ENCODE results near the gene JPH3.
A peak's percentile ranks its signal among the peaks of the same experiment; 100 is the strongest.

JPH3 gene

DNA sequence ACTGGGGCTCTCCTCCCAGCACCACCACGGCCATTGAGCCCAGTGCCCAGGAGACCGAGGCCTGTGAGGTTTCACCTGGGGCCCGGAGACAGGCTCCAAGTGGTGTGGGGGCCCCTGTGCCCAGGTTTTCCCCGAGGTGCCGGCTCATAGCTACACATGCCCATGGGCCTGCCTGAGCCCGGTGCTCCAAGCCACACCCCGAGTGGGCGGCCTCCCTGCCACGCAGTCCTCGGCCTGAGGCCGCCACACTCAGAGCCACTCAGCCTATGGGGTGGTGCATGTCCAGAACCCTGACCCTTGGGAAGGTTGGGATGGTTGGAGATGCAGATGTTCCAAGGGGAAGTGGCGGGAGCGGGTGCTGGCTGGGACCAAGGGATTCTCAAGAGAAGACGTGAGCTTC is 24.1 kb downstream of the JPH3 start:
- TF ChIP-seq, protein P1, sequence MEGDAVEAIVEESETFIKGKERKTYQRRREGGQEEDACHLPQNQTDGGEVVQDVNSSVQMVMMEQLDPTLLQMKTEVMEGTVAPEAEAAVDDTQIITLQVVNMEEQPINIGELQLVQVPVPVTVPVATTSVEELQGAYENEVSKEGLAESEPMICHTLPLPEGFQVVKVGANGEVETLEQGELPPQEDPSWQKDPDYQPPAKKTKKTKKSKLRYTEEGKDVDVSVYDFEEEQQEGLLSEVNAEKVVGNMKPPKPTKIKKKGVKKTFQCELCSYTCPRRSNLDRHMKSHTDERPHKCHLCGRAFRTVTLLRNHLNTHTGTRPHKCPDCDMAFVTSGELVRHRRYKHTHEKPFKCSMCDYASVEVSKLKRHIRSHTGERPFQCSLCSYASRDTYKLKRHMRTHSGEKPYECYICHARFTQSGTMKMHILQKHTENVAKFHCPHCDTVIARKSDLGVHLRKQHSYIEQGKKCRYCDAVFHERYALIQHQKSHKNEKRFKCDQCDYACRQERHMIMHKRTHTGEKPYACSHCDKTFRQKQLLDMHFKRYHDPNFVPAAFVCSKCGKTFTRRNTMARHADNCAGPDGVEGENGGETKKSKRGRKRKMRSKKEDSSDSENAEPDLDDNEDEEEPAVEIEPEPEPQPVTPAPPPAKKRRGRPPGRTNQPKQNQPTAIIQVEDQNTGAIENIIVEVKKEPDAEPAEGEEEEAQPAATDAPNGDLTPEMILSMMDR (IDR thresholded peaks at IDR 0.05; ENCODE audit: low read length, missing control alignments), result no peak
- no peak overlapping the region for H3K4me3 ChIP-seq (replicated peaks; ENCODE audit: low read depth, low read length)
- no peak for DNase-seq (ENCODE audit: low read depth)

DNA sequence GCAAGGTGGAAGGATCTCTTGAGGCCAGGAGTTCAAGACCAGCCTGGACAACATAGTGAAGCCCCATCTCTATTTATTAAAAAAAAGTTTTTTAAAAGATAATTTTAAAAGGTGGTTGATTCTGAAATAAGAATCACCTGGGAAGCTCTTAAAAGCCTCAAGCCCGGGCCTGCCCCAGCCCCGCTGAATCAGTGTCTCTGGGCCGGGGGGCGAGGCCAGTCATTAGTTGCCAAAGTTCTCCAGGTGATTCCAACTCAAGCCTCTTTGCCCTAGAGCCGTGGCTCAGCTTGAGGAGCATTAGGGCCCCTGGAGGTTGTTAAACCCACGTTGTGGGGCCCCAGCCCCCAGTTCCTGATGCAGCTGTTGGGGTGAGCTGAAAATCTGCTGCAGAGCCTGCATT is 24.6 kb downstream of the JPH3 start:
- TF ChIP-seq, protein P1 (IDR thresholded peaks at IDR 0.05; ENCODE audit: low read length, missing control alignments), result no peak
- no peak for DNase-seq (ENCODE audit: low read depth)
- H3K4me3 ChIP-seq (replicated peaks; ENCODE audit: low read depth, low read length), result no peak overlapping the region

DNA sequence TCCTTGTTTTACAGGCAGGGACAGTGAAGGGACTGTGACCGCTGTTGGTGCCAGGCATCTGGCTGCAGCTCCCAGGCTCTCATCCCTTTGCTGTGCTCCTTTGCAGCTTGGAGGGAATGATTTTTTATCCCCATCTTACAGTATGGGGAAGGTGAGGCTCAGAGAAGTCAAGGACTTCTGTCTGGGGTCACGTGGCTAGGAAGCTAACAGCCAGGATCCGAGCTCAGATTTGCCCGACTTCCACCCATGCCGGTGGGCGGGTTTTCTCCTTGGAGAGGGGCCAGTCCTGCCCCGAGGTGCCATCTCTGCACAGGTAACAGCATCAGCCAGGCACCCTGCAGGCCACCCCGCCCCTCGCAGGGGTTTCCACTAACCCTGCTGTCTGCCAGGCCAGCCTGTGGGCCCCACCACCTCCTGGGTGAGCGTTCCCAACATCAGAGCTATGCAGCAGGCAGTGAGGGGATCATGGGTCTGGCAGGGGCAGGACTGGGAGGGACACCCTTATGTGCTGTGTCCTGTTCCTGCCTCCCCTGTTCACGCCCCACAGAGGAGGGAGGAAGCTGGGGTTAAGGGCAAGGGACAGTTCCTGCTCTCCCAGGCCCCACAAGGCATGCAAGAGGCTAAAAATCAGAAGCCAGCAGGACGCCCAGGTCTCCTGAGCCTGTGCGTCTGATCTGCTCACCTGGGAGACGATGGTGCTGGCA is 25.4 kb downstream of the JPH3 start:
- TF ChIP-seq, protein P1 (IDR thresholded peaks at IDR 0.05; ENCODE audit: low read length, missing control alignments), result no peak
- no peak for DNase-seq (ENCODE audit: low read depth)
- H3K4me3 ChIP-seq (replicated peaks; ENCODE audit: low read depth, low read length), result no peak overlapping the region

DNA sequence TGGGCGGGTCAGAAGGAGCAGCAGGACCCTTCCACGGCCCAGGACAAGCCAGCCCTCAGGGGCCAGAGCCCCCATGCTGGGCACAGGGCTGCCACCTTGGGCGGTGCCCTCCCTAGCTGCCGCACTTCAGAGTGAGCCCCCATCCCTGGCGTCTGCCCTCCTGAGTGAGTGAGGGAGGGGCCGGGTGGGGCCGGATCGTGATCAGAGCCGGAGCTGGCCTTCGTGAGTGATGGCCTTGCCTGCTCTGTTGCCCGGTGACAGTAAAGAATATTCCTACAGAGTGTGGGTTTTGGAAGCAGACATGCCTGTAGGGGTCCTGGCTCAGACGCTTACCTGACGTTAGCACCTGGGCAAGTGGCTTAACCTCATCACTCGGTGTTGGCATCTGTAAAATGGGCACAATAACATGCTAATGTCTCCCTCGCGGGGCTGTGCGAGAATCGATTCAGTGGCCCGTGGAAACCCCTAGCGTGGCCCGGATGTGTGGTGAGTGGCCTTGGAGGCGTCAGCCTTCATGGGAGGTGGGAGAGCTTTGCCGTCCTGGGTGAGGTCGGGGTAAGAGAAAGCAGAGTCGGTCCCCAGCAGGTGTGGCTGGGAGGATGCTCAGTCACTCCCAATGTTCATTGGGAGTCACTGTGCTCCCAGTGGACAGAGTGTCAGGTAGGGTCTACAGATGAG is 26.1 kb downstream of the JPH3 start:
- H3K4me3 ChIP-seq (replicated peaks; ENCODE audit: low read depth, low read length), result no peak overlapping the region
- DNase-seq (ENCODE audit: low read depth), result no peak
- TF ChIP-seq, protein P1 (IDR thresholded peaks at IDR 0.05; ENCODE audit: low read length, missing control alignments), result no peak

DNA sequence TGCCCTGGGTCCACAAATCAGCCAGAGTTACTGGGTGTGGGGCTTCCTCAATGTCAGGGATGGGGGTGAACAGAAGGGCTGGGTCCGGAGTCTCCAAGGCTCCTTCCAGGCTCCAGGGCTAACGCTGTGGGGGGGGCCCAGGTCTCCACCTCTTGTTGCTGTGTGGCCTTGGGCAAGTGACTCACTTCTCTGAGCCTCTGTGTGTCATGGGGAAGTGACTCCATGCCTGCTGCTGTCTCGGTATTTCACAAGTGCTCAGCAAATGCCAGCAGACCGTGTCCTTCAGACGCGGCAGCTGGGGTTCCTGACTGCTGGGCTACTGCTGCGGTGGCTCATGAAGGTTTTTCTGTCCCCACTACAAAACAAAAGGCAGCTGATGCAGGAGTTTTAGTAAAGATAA is 26.6 kb downstream of the JPH3 start:
- TF ChIP-seq, protein P1 (IDR thresholded peaks at IDR 0.05; ENCODE audit: low read length, missing control alignments), result no peak
- DNase-seq (ENCODE audit: low read depth), result peak; percentile 16
- H3K4me3 ChIP-seq (replicated peaks; ENCODE audit: low read depth, low read length), result no peak overlapping the region

DNA sequence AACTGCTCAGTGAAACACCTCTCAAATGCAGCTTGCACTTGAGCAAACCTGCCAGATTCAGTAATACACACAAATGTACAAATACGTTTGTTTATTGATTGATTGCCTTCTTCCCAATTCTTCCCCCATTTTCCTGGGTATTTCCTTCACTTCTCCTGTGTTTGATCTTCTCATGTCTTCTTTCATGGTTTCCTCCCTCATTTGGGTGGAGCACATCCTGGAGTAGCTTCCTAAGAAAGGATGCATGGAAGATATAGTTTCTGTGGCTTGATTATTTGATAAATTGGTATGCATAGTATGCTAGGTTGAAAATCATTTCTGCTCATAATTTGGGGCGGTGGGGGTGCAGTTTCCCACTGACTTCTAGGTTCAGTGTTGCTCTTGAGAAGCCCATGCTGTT is 28.8 kb downstream of the JPH3 start:
- H3K4me3 ChIP-seq (replicated peaks; ENCODE audit: low read depth, low read length), result no peak overlapping the region
- TF ChIP-seq, protein P1 (IDR thresholded peaks at IDR 0.05; ENCODE audit: low read length, missing control alignments), result no peak
- DNase-seq (ENCODE audit: low read depth), result no peak

Measured in fibroblast of pulmonary artery (primary cell).